ENCODE results near the gene SCAI.
"Not testable (repeated sequence)": the region's sequence is repeated elsewhere in the genome, so short reads cannot be mapped to it uniquely, and the experiment has no call there.

Gene SCAI

GRCh38 chr9:125012013-125012412 is 131.3 kb downstream of the SCAI start:
- ATAC-seq = not testable (repeated sequence)

DNA sequence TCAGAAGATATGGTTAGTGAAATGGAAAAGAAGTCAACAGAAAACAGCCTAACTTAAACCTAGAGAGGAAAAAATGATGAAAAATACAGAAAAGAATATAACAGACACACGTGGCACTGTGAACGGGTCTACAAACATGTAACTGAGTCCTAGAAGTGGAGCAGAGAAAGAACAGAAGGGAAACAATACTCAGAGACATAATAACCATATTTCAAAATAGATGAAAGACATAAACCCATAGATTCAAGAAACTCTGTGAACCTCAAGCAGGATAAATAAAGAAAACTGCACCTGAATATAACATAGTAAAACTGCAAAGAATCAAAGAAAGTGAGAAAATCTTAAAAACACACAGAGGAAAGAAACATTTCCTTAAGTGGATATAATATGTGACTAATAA is 134.7 kb downstream of the SCAI start:
- ATAC-seq = no peak

DNA sequence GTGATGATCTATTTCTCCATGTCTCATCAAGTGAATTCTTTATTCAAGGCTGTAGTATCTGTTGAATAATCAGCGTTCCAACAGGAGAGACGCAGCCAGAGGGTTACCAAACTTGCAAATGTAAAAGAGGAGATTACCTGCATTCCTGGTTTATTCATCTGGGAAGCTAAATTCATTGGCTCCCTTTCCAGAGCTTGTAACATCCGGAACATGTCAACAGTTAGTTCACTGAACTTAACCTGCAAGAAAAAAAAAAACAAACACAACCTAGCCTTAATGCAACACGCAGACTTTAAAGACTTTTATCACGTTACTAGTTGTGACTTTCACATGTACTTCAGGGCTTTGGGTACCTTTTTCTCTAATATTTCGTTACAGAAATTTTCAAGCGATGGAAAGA is 140.0 kb downstream of the SCAI start:
- no peak for ATAC-seq

- no peak for ATAC-seq
Observed at GRCh38 chr9:124983698-124984097, 159.6 kb downstream of the SCAI start.

- no peak for ATAC-seq
Observed at GRCh38 chr9:124980431-124980830, 162.9 kb downstream of the SCAI start.

DNA sequence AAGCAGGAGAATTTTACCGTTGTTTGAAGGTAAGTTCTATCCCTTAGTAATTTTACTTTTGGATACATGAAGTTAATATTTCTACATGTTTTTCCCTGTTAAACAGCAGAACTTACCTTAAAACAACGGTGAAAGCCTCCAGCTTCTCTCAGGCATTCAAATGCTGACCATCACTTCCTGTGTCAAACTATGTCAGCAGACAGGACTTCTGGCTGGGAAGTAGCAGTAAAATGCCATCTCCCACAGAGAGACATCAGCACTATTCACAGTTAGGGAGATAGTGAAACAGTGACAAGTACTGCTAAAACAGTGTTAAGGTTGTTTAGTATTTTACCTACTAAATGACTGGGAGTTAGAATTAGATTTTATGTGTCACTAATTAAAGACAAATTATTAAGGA is 168.2 kb downstream of the SCAI start:
- no peak for ATAC-seq

- no peak for ATAC-seq
Observed at GRCh38 chr9:124973807-124974206, 169.5 kb downstream of the SCAI start.

GRCh38 chr9:124972241-124972770 is 171.0 kb downstream of the SCAI start:
- peak; percentile 32 to 80 for ATAC-seq

DNA sequence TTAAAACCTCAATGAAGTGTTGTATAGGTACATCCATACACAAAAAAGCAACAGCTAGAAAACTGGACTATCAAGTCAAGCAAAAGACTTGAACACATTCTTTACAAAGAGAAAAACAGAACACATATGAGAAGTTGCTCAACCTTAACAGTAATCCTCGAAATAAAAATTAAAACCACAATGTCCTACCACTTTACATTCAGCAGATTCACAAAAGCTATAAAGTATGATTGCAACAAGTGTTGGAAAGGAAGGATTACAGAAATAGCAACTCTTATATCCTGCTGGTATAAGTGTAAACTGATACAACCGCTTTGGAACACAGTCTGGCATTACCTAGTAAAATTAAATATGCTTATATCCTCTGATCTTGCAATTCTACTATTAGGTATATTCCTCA is 173.9 kb downstream of the SCAI start:
- ATAC-seq = no peak

DNA sequence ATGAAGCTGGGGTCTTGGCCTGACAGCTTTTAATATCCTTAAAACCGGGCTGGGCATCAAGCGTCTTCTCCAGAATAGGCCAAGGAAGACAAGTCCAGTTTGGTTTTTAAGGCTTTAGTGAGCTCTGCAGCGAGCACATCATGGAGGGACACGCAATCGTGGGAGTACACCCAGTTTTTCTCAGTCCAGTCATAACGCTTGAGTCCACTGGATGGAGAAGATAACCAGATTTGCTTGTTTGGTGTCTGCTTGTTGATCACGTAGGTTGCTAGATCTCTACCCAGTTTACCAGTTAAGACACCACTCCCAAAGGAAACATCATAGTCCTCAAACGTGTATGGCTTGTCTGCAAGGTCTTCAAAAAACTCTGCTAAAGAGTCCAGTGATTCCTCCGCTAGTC is 175.1 kb downstream of the SCAI start:
- ATAC-seq = no peak

GRCh38 chr9:124965775-124966568 is 177.4 kb downstream of the SCAI start:
- ATAC-seq = peak; percentile 84 to 90

GRCh38 chr9:124964604-124965003 is 178.7 kb downstream of the SCAI start:
- ATAC-seq = no peak

DNA sequence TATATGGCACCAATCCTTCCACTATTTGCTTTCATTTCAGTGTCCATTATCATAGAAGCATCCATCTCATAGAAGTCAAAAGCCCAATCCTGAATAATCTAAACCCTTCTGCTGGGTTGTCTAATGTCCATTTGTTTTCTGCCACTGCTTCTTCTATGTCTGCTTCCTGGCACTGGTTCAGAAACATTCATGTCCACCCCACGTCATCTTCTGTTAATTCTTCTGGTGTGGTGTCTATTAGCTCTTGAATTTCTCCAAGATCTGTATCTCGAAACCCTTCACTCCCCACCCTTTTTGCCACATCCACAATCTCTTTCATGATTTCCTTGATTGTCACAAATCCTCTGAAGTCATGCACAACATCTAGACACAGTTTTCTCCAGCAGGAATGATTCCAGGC is 179.3 kb downstream of the SCAI start:
- ATAC-seq = no peak

- ATAC-seq = no peak
Observed at GRCh38 chr9:124960409-124960752, 182.9 kb downstream of the SCAI start.

GRCh38 chr9:124959671-124960408 is 183.5 kb downstream of the SCAI start:
- not testable (repeated sequence) for ATAC-seq

DNA sequence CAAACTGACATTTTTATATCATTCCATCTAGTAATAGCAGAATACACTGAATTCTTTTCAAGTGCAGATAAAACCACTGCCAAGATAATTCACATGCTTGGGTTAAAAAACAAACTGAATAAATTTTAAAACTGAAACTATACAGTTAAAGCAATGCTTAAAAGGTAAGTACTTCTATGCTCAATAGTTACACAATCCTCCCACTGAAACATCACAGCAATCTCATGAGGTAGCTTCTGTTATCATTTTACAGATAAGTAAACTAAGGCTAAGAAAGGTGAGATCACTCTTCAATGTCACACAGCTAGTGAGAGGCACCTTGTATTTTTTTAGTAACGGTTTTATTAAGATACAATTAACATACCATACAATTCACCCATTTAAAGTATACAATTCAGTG is 189.1 kb downstream of the SCAI start:
- ATAC-seq = no peak

DNA sequence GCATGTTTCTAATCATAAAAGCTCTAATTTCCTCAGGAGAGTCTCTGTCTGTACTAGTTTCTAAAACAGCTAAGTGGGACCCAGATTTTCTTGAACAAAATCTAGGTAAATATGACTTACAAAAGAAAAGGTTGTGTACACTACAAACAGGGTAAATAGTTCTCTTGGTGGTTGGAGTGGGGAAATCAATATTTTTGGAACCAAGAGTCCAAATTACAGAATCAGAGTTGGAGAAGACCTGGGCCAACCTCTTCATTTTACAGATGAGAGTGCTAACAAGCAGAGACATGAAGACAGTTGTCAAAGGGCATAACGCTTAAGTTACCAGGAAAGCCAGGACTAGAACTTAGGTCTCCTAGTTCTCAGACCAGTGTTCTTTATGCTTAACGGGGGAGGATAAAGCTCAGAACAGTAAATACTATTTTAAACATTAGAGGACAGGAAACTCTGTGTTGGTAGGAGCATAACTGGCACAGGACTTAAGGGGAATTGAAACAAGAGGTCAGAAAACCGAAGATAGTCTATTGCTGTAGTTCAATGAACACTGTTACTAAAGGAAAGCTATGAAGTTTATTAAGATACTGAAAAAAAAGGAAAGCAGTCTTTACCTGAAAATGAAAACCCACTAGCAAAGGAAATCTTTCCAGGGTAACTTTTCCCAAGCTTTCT is 193.1 kb downstream of the SCAI start:
- ATAC-seq = no peak

DNA sequence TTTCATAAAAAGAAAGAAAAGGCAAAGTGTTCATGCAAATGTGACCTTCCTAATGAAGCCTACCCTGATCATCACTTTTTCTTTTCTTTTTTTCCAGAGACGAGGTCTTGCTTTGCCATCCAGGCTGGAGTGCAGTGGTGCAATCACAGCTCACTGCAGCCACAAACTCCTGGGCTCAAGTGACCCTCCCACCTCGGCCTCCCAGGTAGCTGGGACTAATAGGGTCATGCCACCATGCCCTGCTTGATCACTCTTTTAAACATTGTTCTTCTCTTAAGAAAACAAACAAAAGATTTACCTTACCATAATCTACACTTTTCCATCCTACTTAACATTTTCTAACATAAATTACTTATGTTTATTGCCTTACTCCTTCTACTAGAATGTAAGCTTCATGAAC is 193.9 kb downstream of the SCAI start:
- ATAC-seq = no peak

GRCh38 chr9:124947727-124948391 is 195.5 kb downstream of the SCAI start:
- no peak for ATAC-seq

GRCh38 chr9:124946167-124946566 is 197.2 kb downstream of the SCAI start:
- ATAC-seq = no peak

GRCh38 chr9:124941679-124942561 is 201.4 kb downstream of the SCAI start:
- ATAC-seq = peak; percentile 12 to 35

Measured in activated CD4-positive, CD25-positive, alpha-beta regulatory T cell treated with anti-CD3 and anti-CD28 coated beads, Interleukin-2, amount 50 U/mL, for 24 hours (primary cell).